Measurements from ENCODE around the gene LIF.

LIF gene

GRCh38 chr22:30245985-30246813 is at the start of gene LIF:
LIF (minus strand) TSS chr22:30246759; CDS start chr22:30246695, 64 bp downstream.
- peak; percentile 61 for DNase-seq

DNA sequence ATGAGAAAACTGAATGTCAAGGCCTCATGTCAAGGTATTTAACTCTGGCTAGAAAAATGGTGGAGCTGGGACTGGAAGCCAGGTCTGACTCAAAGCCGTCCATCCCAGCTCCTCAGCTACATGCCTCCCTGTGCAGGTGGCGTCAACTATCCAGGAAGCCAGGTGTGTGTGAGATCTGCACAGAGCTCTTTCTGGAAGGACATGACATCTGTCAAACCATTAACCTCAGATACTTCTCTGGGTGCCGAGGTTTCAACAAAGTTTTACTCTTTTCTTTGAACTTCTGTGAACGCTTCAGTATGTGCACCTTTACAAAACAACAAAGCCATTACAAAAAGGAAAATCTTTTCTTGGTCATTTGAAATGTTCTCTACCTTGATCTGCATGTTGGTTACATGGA is 49.8 kb upstream of the LIF start:
- DNase-seq, result no peak

DNA sequence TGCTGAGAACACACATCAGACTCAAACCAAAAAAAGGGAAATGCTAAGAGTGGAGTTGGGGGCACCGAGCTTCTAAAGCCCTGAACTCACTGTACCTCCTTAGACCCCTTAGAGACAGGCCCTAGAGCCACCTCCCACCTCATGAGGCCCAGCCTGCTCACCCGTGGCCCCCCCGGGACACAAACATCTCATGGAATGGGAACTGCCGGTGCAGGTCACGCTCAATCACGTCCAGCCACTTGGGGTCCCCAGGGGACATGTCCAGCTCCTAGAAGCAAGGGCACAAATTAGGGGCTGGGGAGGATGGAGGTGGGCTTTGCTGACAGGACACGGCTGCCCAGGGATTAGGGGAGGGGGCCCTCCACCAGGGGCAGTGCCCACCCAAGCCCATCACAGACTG is 49.0 kb upstream of the LIF start:
- no peak for DNase-seq

- DNase-seq, result no peak
Observed at GRCh38 chr22:30294830-30295229, 48.3 kb upstream of the LIF start.

GRCh38 chr22:30294066-30294465 is 47.5 kb upstream of the LIF start:
- no peak for DNase-seq

GRCh38 chr22:30293026-30293425 is 46.5 kb upstream of the LIF start:
- DNase-seq, result no peak

DNA sequence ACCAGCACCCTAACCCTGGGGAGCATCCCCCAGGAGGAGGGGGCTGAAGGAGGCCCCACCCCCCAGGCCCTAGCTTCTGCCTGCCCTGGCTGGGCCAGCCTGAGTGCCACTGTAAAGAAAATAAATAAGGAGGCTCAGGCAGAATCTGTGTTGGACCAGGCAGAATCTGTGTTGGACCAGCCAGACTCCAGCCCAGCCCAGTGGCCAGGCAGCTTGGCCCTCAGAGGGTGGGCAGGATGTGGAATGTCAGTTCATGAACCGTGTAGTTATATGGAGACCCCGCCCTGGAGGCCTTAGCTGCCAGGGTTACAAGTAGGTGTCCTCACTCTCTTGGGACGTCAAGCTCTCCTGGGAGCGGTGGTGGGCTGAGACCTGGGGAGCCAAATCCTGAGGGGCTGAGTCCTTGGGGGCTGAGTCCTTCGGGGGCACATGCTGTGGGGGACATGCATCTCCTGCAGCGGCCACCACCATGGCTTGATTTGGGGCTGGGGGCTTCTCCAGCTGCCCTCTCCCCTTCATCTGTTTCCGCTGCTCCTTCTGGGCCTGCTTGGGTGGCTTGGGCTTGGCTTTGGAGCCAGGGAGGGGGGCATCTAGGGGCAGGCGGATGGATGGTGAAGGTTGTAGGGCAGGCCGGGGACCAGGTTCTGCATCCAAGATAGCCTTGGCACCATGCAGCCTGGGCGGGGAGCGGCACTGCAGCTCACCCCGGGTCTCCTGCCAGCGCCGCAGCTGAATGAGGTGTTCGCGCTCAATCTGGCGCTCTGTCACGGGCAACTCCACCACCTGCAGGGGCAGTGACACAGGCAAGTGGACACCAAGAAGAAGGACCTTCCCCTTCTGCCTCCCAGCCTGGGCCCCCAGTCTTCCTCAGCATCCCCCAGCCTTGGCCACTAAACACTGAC is 45.8 kb upstream of the LIF start:
- DNase-seq, result no peak

DNA sequence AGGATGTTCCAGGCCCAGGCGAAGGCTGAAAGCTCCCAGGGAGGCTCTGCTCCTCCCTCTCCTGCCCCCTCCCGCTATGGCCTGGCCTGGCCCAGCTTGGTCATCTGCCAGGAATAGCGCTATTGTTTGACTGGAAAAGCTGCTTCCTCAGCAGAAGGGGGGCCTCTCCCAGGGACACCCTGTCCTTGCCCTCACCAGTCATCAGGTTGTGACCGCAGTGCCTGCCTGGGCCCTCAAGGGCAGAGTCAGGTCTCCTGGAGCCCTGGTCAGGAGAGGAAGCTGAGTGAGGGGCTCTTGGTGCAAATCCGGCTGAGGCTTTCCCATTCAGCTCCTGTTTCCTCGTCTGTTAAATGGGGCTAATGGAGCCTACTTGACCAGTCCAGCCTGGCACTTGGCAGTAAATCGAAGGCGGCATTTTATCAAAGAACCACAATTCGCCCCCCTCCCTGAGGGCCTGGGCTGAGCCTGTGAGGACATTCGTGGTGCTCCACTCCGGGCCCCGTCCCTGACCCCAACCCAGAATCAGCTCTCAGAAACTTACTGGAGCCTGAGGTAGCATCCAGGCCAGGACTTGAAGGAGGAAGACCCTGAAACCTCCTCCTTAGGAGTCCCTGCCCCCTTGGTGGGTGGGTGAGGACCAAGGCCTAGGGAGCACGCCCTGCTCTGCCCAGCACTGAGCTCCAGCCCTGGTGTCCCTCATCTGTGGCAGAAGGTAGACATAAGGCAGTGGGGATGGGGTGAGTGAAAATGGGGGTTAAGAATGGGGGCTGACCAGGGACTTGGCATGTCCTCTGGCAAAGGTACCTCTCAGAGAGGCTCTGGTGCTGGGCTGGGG is 44.7 kb upstream of the LIF start:
- DNase-seq, result no peak

DNA sequence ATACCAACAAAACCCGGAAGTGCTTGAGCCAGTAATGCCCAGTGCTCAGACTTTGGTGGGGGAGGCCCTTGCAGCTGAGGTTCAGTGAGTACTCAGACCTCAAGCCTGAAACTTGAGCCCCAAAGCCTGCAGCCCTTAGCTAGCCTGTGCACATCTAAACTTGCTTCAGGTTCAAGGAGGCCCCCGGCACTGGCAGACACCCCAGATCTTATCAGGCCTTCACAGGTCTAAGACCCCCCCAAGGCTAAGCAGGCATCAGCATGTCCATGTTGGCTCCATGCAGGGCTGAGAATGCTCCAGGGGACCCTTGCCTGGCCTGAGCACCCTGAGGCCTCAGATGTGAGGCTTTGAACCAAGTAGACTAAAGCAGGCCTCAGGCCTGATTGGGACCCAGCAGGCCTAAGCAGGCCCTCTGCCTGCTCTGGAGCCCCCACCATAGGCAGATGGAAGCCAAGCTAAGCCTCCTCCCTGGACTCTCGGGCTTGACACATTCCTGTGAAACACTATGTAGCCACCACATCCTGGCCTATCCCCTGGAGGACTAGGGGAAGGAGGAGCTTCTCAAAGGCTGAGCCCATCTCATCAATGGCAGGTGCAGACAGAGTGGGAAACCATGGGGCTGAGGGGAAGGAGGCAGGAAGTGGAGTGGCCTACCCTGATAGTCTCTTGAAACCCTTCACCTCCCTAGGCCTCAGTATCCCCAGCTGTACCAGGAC is 43.9 kb upstream of the LIF start:
- no peak for DNase-seq

GRCh38 chr22:30289980-30290313 is 43.4 kb upstream of the LIF start:
- DNase-seq, result no peak

GRCh38 chr22:30289141-30289979 is 42.8 kb upstream of the LIF start, which contains the start of gene CASTOR1:
CASTOR1 (minus strand) TSS chr22:30289505; CDS start chr22:30289497, 8 bp downstream.
- DNase-seq, result peak; percentile 87

DNA sequence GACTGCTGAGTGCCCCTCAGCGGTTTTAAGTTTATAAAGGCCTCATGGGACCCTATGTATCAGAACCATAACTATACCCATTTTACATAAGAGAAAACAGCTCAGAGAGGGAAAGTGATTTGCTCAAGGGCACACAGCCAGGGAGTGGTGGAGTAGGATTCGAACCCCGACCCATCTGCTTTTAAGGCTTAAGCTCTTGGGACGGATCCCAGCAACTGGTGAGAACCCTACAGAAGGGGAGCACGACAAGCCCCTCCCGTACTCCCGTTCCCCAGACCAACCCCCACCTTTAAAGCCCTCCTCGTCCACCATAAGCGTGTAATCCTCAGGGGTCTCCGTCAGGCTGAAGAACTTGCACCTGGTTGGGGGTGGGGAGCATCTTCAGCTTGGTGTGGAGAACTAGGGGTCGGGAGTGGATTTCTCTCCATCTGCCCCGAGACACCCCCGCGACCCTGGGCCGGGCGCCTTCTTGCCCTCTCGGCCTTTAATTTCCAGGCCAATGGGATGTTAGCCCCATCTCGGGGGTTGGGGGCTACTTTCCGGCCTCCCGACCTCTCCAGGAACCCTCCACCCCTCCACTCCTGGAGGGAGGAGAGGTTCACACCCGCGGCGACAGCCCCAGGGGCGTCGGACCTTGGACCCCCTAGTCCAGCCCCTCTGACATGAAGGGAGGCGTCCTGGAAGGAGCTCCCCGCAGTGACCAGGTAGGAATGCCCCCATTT is 42.0 kb upstream of the LIF start:
- DNase-seq, result no peak

- DNase-seq, result peak; percentile 87
Observed at GRCh38 chr22:30287648-30288418, 41.3 kb upstream of the LIF start.

- peak; percentile 81 for DNase-seq
Observed at GRCh38 chr22:30286813-30287647, 40.5 kb upstream of the LIF start.

DNA sequence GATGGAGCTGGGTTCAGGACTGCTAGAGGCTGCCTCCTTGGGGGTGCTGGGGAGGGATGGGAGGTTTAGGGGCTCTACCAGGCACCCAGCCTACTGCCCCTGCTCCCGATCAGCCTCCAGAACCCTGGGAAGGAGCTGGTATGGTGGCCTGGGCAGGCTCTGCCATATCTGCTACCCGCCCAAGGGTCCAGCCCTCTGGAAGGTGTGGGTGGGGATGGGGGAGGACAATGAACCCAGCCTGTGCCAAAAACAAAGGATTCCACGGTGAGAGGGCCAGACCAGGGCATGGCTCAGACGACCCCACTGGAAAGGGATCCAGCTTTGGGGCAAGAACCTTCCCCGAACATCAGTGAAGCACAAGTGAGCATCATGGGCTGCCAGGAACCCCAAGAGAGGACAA is 39.8 kb upstream of the LIF start:
- no peak for DNase-seq

DNA sequence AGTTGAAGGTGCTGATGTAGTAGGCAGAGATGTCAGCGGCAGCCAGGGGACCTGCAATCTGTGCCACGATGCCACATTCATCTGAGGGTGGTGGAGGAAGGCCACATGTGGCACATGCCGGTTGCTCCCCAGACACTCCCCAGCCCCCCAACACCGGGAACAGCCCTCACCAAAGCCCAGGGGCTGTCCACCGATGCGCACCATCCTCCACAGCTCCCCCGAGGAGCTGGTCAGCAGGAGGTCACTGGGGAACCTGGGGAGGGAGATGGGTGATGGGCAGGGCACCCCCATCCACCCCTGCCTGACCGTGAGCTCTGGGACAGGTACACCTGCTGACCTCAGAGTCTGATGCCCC is 39.3 kb upstream of the LIF start:
- no peak for DNase-seq

DNA sequence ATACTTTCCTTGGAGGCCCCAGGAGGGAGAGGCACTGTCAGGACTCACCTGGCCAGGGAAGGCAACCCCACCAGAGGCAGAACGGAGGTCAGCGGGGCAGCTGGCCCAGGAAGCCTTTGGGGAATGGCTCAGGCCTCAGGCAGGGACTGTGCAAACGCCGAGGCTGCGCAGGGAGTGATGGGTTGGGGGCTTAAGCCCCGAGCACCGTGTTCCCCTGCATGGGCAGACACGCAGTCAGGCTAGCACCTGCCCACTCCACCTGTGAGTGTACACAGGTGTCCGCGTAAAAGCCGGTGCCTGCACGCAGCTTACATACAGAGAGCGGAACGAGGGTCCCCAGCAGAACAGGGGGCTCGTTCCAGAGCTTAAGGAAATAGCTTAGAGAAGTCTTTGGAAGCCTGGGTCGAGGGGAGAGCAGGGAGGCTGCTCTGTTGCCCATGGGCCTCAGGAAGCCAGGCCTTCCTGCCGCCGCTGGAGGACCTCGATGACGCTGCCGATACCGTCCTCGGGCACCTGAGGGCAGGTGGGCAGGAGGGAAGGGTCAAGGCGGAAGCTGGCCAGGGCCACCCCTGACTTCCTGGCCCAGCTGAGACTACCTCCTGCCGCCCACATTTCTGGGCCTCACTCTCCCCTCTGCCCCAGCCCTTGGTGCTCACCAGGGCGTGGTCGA is 38.8 kb upstream of the LIF start:
- no peak for DNase-seq

DNA sequence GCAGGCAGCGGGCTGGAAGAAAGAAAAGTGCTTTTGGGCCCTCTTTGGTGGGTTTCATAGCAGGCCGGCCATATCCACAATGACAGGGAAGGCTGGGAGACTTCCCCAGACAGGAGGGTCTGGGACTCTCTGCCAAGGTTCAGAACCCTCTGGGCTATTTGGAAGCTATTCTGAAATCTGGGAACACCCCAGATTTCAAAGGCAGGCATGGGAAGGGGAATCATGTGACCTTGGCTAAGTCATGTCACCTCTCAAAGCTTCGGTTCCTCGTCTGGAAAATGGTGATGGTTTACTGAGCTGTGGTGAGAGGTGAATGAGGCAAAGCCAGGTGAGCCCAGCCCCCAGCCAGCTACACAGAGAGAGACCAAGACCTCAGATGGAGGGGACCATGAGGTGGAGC is 38.1 kb upstream of the LIF start:
- no peak for DNase-seq

- no peak for DNase-seq
Observed at GRCh38 chr22:30284172-30284571, 37.6 kb upstream of the LIF start.
